Cardiac muscle cell (in vitro differentiated cells and primary cell): ENCODE results near the gene GPAT3. TPM values are rescaled to one million over a fixed set of nuclear protein-coding genes. Genes with fewer than 3 reads are reported as not detected.
A peak's percentile ranks its signal among the peaks of the same experiment; 100 is the strongest.

Experiments
- DNase-seq, 2 donors: peaks; one replicate each; pipeline versions ENCODE4 v3.0.0 to v3.0.0-alpha.2; 2010 to 2017; ENCODE audit warnings: low read depth in 1 of 2, low spot score in 1 of 2
- H3K27ac ChIP-seq: fragments of 200-600 bp; sonication (generic); 2 replicates; pipeline ENCODE4 v1.5.1; 2016
- H3K27me3 ChIP-seq: fragments of 200-600 bp; sonication (generic); 2 replicates; pipeline ENCODE4 v1.6.0; 2016; ENCODE audit warnings: control low read depth
- H3K36me3 ChIP-seq: fragments of 200-600 bp; sonication (generic); 2 replicates; pipeline ENCODE4 v1.5.1; 2016; ENCODE audit warnings: control low read depth
- H3K4me1 ChIP-seq: fragments of 200-600 bp; sonication (generic); 2 replicates; pipeline ENCODE4 v1.8.1; 2017; ENCODE audit warnings: low read depth, mild to moderate bottlenecking, mixed run types
- H3K4me3 ChIP-seq: fragments of 200-600 bp; sonication (generic); 2 replicates; pipeline ENCODE4 v1.5.1; 2016; ENCODE audit warnings: mild to moderate bottlenecking
- H3K9me3 ChIP-seq: fragments of 200-600 bp; sonication (generic); 2 replicates; pipeline ENCODE4 v1.5.1; 2017; ENCODE audit warnings: low read depth, mild to moderate bottlenecking, control low read depth
- polyA plus RNA-seq: library from polyadenylated mRNA; unstranded; fragments of >200 nt; fragmentation: Nextera tagmentation; extraction: Ambion mirVana; gene quantifications from 2 replicates; pipeline ENCODE4 v1.2.1, GENCODE V29; 2016
- total RNA-seq: library from RNA; depleted of rRNA; stranded (reverse); fragments of >200 nt; gene quantifications from 2 replicates; pipeline ENCODE4 v1.2.3, GENCODE V29; 2016
- TF ChIP-seq, protein P1 (sequence below): IDR thresholded peaks from 2 replicates; pipeline ENCODE4 v1.5.1; 2012; ENCODE audit warnings: low read depth, mild to moderate bottlenecking, low read length

GPAT3 gene
- total and polyA plus RNA-seq, 2 experiments from 2014 or later: 2.3 to 5.1 TPM

DNA sequence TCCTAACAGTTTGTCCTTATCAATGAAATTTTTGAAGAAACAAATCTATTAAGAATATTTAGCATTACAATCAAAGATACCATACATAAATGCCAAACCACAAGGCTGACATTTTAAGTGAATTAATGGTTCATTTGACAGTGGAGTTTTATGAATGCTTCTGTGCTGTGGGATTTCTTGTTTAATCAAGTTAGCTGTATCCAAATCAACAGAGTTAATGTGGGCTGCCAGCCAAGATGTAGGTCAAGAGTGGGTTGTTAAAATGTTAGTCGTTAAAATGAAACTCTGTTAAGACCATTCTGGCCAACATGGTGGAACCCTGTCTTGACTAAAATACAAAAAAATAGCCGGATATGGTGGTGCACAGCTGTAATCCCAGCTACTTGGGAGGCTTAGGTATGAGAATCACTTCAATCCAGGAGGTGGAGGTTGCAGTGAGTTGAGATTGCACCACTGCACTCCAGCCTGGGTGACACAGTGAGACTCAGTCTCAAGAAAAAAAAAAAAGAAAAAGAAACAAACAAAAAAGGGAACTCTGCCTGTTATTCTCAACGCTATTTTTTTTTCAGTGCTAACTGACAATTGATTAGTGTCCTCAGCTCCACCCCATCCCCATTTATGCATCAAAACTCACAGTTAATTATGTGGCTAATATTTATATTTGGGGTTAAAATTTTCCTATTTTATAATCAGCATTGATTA lies 20.2 kb downstream of the GPAT3 start:
- no peak for DNase-seq
- no peaks in the 10 kb centered on the region for H3K4me1 ChIP-seq
- H3K36me3 ChIP-seq: no peaks in the 10 kb centered on the region
- H3K4me3 ChIP-seq: no peak overlapping the region
- no peaks in the 10 kb centered on the region for H3K9me3 ChIP-seq
- no peaks in the 10 kb centered on the region for H3K27me3 ChIP-seq
- TF ChIP-seq, protein P1, sequence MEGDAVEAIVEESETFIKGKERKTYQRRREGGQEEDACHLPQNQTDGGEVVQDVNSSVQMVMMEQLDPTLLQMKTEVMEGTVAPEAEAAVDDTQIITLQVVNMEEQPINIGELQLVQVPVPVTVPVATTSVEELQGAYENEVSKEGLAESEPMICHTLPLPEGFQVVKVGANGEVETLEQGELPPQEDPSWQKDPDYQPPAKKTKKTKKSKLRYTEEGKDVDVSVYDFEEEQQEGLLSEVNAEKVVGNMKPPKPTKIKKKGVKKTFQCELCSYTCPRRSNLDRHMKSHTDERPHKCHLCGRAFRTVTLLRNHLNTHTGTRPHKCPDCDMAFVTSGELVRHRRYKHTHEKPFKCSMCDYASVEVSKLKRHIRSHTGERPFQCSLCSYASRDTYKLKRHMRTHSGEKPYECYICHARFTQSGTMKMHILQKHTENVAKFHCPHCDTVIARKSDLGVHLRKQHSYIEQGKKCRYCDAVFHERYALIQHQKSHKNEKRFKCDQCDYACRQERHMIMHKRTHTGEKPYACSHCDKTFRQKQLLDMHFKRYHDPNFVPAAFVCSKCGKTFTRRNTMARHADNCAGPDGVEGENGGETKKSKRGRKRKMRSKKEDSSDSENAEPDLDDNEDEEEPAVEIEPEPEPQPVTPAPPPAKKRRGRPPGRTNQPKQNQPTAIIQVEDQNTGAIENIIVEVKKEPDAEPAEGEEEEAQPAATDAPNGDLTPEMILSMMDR: no peak
- H3K27ac ChIP-seq: no peak overlapping the region

DNA sequence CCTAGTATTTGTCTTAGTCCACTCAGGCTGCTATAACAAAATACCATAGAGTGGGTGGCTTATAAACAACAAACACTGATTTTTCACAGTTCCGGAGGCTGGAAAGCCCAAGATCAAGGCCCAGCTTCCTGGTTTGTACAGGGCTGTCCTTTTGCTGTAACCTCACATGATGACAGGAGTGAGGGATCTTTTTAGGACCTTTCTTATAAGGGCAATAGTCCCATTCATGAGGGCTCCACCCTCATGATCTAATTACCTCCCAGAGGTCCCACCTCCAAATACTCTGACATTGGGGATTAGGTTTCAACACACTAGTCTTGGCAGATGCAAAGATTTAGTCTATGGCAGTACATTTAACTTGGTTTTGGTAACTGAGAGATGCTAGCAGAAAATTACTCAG lies 20.9 kb downstream of the GPAT3 start:
- no peaks in the 10 kb centered on the region for H3K36me3 ChIP-seq
- H3K27ac ChIP-seq: no peak overlapping the region
- no peaks in the 10 kb centered on the region for H3K27me3 ChIP-seq
- no peak overlapping the region for H3K4me3 ChIP-seq
- no peak for DNase-seq
- no peaks in the 10 kb centered on the region for H3K9me3 ChIP-seq
- no peaks in the 10 kb centered on the region for H3K4me1 ChIP-seq
- TF ChIP-seq, protein P1: no peak

DNA sequence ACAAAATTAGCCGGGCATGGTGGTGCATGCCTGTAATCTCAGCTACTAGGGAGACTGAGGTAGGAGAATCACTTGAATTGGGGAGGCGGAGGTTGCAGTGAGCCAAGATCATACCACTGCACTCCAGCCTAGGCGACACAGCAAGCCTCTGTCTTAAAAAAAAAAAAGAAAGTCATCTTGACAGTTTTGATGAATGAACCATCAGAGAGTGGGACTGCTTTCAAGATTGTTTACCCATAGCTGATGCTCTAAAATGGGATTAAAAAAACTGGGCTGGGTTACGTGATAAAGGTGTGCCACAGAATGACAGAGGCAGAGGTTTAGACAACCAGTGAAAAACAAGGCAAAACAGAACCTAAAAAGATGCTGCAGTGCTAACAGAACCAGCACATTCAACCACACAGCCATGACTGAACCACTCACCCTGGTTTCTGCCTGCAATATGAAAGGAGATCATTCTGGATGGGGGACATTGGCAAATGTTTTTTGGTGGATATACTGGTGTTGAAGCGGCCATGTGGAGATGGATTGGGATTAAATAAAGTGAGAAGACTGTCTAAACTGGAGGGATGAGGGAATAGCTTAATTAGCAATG lies 22.2 kb downstream of the GPAT3 start:
- Histone ChIP-seq H3K9me3 (no peaks in the 10 kb centered on the region), H3K27ac (no peak overlapping the region), H3K4me1 (no peaks in the 10 kb centered on the region), H3K27me3 (no peaks in the 10 kb centered on the region), H3K4me3 (no peak overlapping the region), H3K36me3 (no peaks in the 10 kb centered on the region)
- TF ChIP-seq, protein P1: no peak
- DNase-seq: no peak

DNA sequence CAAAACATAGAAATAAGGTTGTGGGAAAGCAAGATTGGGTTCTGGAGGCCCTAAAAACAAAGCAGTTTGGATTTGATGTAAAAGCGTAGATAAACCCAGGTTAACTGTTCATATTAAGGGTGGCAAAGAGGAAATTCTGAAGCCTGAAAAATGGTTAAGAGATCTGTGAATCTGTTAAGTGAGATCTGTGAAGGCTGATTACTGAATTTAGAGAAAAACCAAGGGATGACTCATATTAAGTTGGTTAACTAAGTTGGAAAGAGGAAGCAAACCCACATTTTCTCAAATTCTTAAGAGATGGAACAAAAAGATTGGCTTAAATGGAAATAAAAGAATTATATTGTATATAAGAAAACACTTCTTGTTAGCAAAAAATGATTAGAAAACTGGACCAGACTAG lies 22.8 kb downstream of the GPAT3 start:
- H3K27me3 ChIP-seq: no peaks in the 10 kb centered on the region

DNA sequence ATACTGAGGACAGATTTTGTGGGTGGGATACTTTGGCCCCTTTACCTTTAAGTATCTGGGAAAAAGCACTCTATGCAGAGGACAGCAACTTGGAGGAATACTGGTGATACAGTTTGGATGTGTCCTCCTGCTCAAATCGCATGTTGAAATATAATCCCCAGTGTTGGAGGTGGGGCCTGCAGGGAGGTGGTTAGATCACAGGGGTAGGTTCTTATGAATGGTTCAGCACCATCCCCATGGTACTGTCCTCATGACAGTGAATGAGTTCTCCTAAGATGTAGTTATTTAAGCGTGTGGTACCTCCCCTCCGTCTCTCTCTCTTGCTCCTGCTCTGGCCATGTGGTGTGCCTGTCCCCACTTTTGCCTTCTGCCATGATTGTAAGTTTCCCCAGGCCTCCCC lies 24.6 kb downstream of the GPAT3 start:
- no peaks in the 10 kb centered on the region for H3K9me3 ChIP-seq
- TF ChIP-seq, protein P1: no peak
- H3K4me1 ChIP-seq: no peaks in the 10 kb centered on the region
- no peaks in the 10 kb centered on the region for H3K27me3 ChIP-seq
- H3K27ac ChIP-seq: no peak overlapping the region
- DNase-seq: no peak
- H3K36me3 ChIP-seq: no peaks in the 10 kb centered on the region
- H3K4me3 ChIP-seq: no peak overlapping the region

More for the DNA sequence above, 22.8 kb downstream of the GPAT3 start:
- Histone ChIP-seq H3K36me3 (no peaks in the 10 kb centered on the region), H3K9me3 (no peaks in the 10 kb centered on the region), H3K4me1 (no peaks in the 10 kb centered on the region), H3K4me3 (no peak overlapping the region), H3K27ac (no peak overlapping the region)
- DNase-seq: peak in 1 of 2 donors; percentile 34
- TF ChIP-seq, protein P1: no peak
